ENCODE data around the gene SATL1.
"Not testable (repeated sequence)": the region's sequence is repeated elsewhere in the genome, so short reads cannot be mapped to it uniquely, and the experiment has no call there.

The SATL1 gene

GRCh38 chrX:85243761-85244449 is at the start of gene SATL1, which contains the start of gene ZNF711:
TSS of gene SATL1 (minus strand) at chrX:85243779. CDS start at chrX:85108968, 134,811 bp downstream.
TSS of gene ZNF711 (plus strand) at chrX:85243991. CDS start at chrX:85247573, 3,582 bp downstream.
- DNase-seq = peak; percentile 11

- DNase-seq = no peak
These were observed 45.6 kb upstream of the SATL1 start for GRCh38 chrX:85288992-85289723.

- DNase-seq = not testable (repeated sequence)
These were observed 41.7 kb upstream of the SATL1 start for GRCh38 chrX:85285286-85285685.

- no peak for DNase-seq
These were observed 1.1 kb upstream of the SATL1 start for GRCh38 chrX:85244450-85245211.

- DNase-seq = no peak
These were observed 424 bp downstream of the SATL1 start for GRCh38 chrX:85243155-85243554.

GRCh38 chrX:85223359-85223758 is 20.2 kb downstream of the SATL1 start:
- DNase-seq = no peak

GRCh38 chrX:85221361-85221760 is 22.2 kb downstream of the SATL1 start:
- DNase-seq = no peak

GRCh38 chrX:85215946-85216345 is 27.6 kb downstream of the SATL1 start:
- DNase-seq = no peak

GRCh38 chrX:85213792-85214530 is 29.6 kb downstream of the SATL1 start:
- no peak for DNase-seq

GRCh38 chrX:85203461-85203970 is 40.1 kb downstream of the SATL1 start:
- no peak for DNase-seq

- DNase-seq = no peak
These were observed 47.3 kb downstream of the SATL1 start for GRCh38 chrX:85196319-85196718.

- DNase-seq = no peak
These were observed 83.9 kb downstream of the SATL1 start for GRCh38 chrX:85159644-85160043.

- DNase-seq = no peak
These were observed 102.6 kb downstream of the SATL1 start for GRCh38 chrX:85140964-85141363.

GRCh38 chrX:85139422-85139821 is 104.2 kb downstream of the SATL1 start:
- no peak for DNase-seq

GRCh38 chrX:85136409-85136808 is 107.2 kb downstream of the SATL1 start:
- no peak for DNase-seq

GRCh38 chrX:85115252-85115651 is 128.3 kb downstream of the SATL1 start:
- DNase-seq = no peak

GRCh38 chrX:85114776-85115175 is 128.8 kb downstream of the SATL1 start:
- no peak for DNase-seq

- no peak for DNase-seq
These were observed 129.4 kb downstream of the SATL1 start for GRCh38 chrX:85114171-85114570.

GRCh38 chrX:85113746-85114145 is 129.8 kb downstream of the SATL1 start:
- no peak for DNase-seq

GRCh38 chrX:85112293-85112692 is 131.3 kb downstream of the SATL1 start:
- no peak for DNase-seq

- DNase-seq = no peak
These were observed 132.2 kb downstream of the SATL1 start for GRCh38 chrX:85111347-85111746.

- no peak for DNase-seq
These were observed 134.3 kb downstream of the SATL1 start for GRCh38 chrX:85109235-85109634.

GRCh38 chrX:85108165-85108564 is 135.4 kb downstream of the SATL1 start:
- DNase-seq = no peak

Data from activated naive CD4-positive, alpha-beta T cell treated with anti-CD3 and anti-CD28 coated beads, Interleukin-2, amount 50 U/mL, for 16 hours (primary cell).